GM23338 (cell line): ENCODE measurements around the gene EXOC6. TPM values are rescaled to one million over a fixed set of nuclear protein-coding genes. Genes with fewer than 3 reads are reported as not detected.

Experiments used
- ATAC-seq: fragments of 200-7000 bp; cut with Tn5 transposase; 3 replicates; pipeline ENCODE4 v1.9.1; 2020
- DNase-seq: peaks from one replicate; pipeline ENCODE4 v3.0.0-alpha.2; 2015; ENCODE audit warnings: low spot score
- H2AFZ ChIP-seq: fragments of 200-600 bp; sonication (generic); 2 replicates; pipeline ENCODE4 v1.8.0; 2016; ENCODE audit warnings: antibody characterized with exemption, mild to moderate bottlenecking, moderate library complexity
- H3F3A ChIP-seq: fragments of 200-600 bp; sonication (generic); replicated peaks from 2 replicates; pipeline ENCODE4 v1.8.0; 2017; ENCODE audit warnings: antibody characterized with exemption, mixed run types, low read depth
- H3K27ac ChIP-seq: fragments of 200-600 bp; sonication (generic); 2 replicates; pipeline ENCODE4 v1.6.1; 2016; ENCODE audit warnings: low read depth
- H3K27me3 ChIP-seq: fragments of 200-600 bp; sonication (generic); 2 replicates; pipeline ENCODE4 v1.8.0; 2016; ENCODE audit warnings: mild to moderate bottlenecking, mixed run types, moderate library complexity; ENCODE audit not compliant: insufficient read depth
- H3K36me3 ChIP-seq: fragments of 200-600 bp; sonication (generic); 2 replicates; pipeline ENCODE4 v1.8.0; 2016; ENCODE audit warnings: mild to moderate bottlenecking; ENCODE audit not compliant: insufficient read depth
- H3K4me1 ChIP-seq: fragments of 200-600 bp; sonication (generic); 2 replicates; pipeline ENCODE4 v1.8.0; 2016; ENCODE audit warnings: mild to moderate bottlenecking, moderate library complexity; ENCODE audit not compliant: insufficient read depth
- H3K4me2 ChIP-seq: fragments of 200-600 bp; sonication (generic); 2 replicates; pipeline ENCODE4 v1.7.1; 2017; ENCODE audit warnings: mixed run types
- H3K4me3 ChIP-seq: fragments of 200-600 bp; sonication (generic); 2 replicates; pipeline ENCODE4 v1.6.1; 2016; ENCODE audit warnings: mixed run types
- H3K79me2 ChIP-seq: fragments of 200-600 bp; sonication (generic); replicated peaks from 2 replicates; pipeline ENCODE4 v1.8.0; 2017; ENCODE audit warnings: mild to moderate bottlenecking; ENCODE audit not compliant: insufficient read depth
- H3K9me2 ChIP-seq: fragments of 200-600 bp; sonication (generic); 2 replicates; pipeline ENCODE4 v1.8.0; 2017; ENCODE audit not compliant: insufficient read depth
- H4K20me1 ChIP-seq: fragments of 200-600 bp; sonication (generic); replicated peaks from 2 replicates; pipeline ENCODE4 v1.8.0; 2017; ENCODE audit warnings: mild to moderate bottlenecking; ENCODE audit not compliant: insufficient read depth
- H3K27ac Mint-ChIP-seq: 2 replicates; pipeline ENCODE4 v1.8.0; 2020; ENCODE audit warnings: inconsistent platforms, mild to moderate bottlenecking, moderate library complexity, mixed read lengths
- H3K27me3 Mint-ChIP-seq: 3 replicates; pipeline ENCODE4 v1.8.0; 2022; ENCODE audit warnings: low read depth, mild to moderate bottlenecking, moderate library complexity, mixed read lengths, inconsistent platforms; ENCODE audit not compliant: insufficient read depth, poor library complexity
- H3K36me3 Mint-ChIP-seq: 3 replicates; pipeline ENCODE4 v1.8.0; 2021; ENCODE audit warnings: low read depth, mild to moderate bottlenecking, inconsistent platforms, moderate library complexity, mixed read lengths
- H3K4me1 Mint-ChIP-seq: 3 replicates; pipeline ENCODE4 v1.8.0; 2020; ENCODE audit warnings: mild to moderate bottlenecking, inconsistent platforms, mixed read lengths
- H3K4me3 Mint-ChIP-seq: 3 replicates; pipeline ENCODE4 v1.8.0; 2021; ENCODE audit warnings: moderate library complexity, mild to moderate bottlenecking, inconsistent platforms, mixed read lengths
- H3K9me3 Mint-ChIP-seq: 3 replicates; pipeline ENCODE4 v1.8.0; 2020; ENCODE audit warnings: moderate library complexity, mild to moderate bottlenecking, inconsistent platforms, mixed read lengths
- CREB1 ChIP-seq: fragments of 250-450 bp; sonication (Bioruptor Pico); IDR thresholded peaks from 2 replicates; pipeline ENCODE4 v1.5.0; 2020; ENCODE audit warnings: low read depth, mild to moderate bottlenecking, moderate library complexity
- EZH2phosphoT487 ChIP-seq: fragments of 200-600 bp; sonication (generic); IDR thresholded peaks from one replicate; pipeline ENCODE4 v1.8.1; 2018; ENCODE audit warnings: antibody characterized with exemption; ENCODE audit not compliant: unreplicated experiment
- JUNB ChIP-seq: IDR thresholded peaks from one replicate; pipeline ENCODE4 v1.6.1; 2016; ENCODE audit warnings: antibody characterized with exemption; ENCODE audit not compliant: unreplicated experiment
- STAT1 ChIP-seq: IDR thresholded peaks from one replicate; pipeline ENCODE4 v1.6.1; 2016; ENCODE audit warnings: antibody characterized with exemption; ENCODE audit not compliant: unreplicated experiment
- ZNF114 ChIP-seq: fragments of 250-450 bp; sonication (Bioruptor Pico); IDR thresholded peaks from 2 replicates; pipeline ENCODE4 v1.5.0; 2020; ENCODE audit warnings: mild to moderate bottlenecking, moderate library complexity
- polyA plus RNA-seq: library from polyadenylated mRNA; unstranded; fragments of >200 nt; fragmentation: Nextera tagmentation; extraction: Ambion mirVana; gene quantifications from 2 replicates; pipeline ENCODE4 v1.2.1, GENCODE V29; 2016
- total RNA-seq: library from RNA; depleted of rRNA; stranded (reverse); fragments of >200 nt; shearing (Covaris generic); gene quantifications from 2 replicates; pipeline ENCODE4 v1.2.3, GENCODE V29; 2014
- TF ChIP-seq, protein P1 (sequence below): IDR thresholded peaks from one replicate; pipeline ENCODE4 v1.6.1; 2018; ENCODE audit warnings: antibody characterized with exemption; ENCODE audit not compliant: unreplicated experiment
- TF ChIP-seq, protein P2 (sequence below), 2 experiments: fragments of 200-600 bp in 1 of 2; sonication (generic) in 1 of 2; conservative IDR thresholded peaks; 2 replicates each; pipeline versions ENCODE4 v1.5.1 to v1.6.1; 2016 to 2017; ENCODE audit warnings: antibody characterized with exemption in 2 of 2, low read depth in 2 of 2, mild to moderate bottlenecking in 2 of 2, moderate library complexity in 1 of 2
- TF ChIP-seq, protein P3 (sequence below): fragments of 250-450 bp; sonication (Bioruptor Pico); IDR thresholded peaks from 2 replicates; pipeline ENCODE4 v1.5.0; 2020; ENCODE audit warnings: mild to moderate bottlenecking, moderate library complexity

The EXOC6 gene
- total and polyA plus RNA-seq, 2 experiments from 2014 or later: 5.0 to 6.0 TPM

DNA sequence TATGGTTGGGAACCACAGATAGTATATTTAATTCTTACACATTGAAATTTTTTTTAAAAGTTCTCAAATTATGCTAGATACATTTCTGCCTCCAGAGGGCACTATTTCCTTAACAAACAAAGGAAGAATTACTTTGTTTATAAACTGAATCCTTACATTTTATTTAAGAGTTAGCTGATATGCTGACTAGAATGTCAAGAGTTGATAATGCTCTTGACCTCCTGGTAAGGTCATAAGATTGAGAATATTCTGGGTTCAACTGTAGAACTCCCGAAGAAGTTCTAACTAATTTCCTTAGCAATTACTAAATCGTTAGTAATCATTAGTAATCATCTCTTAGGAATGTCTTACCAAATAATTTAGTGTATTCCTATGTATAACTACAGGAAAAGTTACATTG, 117.0 kb downstream of the EXOC6 start:
- ATAC-seq (no peak), DNase-seq (peak; percentile 85)
- Mint-ChIP-seq H3K4me3 (no peak overlapping the region), H3K36me3 (no peaks in the 10 kb centered on the region), H3K27ac (no peak overlapping the region), H3K4me1 (peaks cover 3% of the 10 kb centered on the region; the same call in 2 of the 3 replicates), H3K9me3 (no peaks in the 10 kb centered on the region), H3K27me3 (no peaks in the 10 kb centered on the region)
- H3K9me2 ChIP-seq: no peaks in the 10 kb centered on the region
- no peaks in the 10 kb centered on the region for H4K20me1 ChIP-seq
- H3K4me2 ChIP-seq: no peak overlapping the region
- H3K4me3 ChIP-seq: no peak overlapping the region
- TF ChIP-seq STAT1: no peak
- TF ChIP-seq, protein P1, sequence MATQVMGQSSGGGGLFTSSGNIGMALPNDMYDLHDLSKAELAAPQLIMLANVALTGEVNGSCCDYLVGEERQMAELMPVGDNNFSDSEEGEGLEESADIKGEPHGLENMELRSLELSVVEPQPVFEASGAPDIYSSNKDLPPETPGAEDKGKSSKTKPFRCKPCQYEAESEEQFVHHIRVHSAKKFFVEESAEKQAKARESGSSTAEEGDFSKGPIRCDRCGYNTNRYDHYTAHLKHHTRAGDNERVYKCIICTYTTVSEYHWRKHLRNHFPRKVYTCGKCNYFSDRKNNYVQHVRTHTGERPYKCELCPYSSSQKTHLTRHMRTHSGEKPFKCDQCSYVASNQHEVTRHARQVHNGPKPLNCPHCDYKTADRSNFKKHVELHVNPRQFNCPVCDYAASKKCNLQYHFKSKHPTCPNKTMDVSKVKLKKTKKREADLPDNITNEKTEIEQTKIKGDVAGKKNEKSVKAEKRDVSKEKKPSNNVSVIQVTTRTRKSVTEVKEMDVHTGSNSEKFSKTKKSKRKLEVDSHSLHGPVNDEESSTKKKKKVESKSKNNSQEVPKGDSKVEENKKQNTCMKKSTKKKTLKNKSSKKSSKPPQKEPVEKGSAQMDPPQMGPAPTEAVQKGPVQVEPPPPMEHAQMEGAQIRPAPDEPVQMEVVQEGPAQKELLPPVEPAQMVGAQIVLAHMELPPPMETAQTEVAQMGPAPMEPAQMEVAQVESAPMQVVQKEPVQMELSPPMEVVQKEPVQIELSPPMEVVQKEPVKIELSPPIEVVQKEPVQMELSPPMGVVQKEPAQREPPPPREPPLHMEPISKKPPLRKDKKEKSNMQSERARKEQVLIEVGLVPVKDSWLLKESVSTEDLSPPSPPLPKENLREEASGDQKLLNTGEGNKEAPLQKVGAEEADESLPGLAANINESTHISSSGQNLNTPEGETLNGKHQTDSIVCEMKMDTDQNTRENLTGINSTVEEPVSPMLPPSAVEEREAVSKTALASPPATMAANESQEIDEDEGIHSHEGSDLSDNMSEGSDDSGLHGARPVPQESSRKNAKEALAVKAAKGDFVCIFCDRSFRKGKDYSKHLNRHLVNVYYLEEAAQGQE: no peak
- TF ChIP-seq JUNB: no peak
- no peak for TF ChIP-seq CREB1
- TF ChIP-seq, protein P2, sequence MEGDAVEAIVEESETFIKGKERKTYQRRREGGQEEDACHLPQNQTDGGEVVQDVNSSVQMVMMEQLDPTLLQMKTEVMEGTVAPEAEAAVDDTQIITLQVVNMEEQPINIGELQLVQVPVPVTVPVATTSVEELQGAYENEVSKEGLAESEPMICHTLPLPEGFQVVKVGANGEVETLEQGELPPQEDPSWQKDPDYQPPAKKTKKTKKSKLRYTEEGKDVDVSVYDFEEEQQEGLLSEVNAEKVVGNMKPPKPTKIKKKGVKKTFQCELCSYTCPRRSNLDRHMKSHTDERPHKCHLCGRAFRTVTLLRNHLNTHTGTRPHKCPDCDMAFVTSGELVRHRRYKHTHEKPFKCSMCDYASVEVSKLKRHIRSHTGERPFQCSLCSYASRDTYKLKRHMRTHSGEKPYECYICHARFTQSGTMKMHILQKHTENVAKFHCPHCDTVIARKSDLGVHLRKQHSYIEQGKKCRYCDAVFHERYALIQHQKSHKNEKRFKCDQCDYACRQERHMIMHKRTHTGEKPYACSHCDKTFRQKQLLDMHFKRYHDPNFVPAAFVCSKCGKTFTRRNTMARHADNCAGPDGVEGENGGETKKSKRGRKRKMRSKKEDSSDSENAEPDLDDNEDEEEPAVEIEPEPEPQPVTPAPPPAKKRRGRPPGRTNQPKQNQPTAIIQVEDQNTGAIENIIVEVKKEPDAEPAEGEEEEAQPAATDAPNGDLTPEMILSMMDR (conservative IDR thresholded peaks at IDR 0.05; ENCODE audit: low read depth in 2 of 2): peak in 1 of 2 experiments; percentile 88; a peak in 3 of 4 replicates
- TF ChIP-seq, protein P3, sequence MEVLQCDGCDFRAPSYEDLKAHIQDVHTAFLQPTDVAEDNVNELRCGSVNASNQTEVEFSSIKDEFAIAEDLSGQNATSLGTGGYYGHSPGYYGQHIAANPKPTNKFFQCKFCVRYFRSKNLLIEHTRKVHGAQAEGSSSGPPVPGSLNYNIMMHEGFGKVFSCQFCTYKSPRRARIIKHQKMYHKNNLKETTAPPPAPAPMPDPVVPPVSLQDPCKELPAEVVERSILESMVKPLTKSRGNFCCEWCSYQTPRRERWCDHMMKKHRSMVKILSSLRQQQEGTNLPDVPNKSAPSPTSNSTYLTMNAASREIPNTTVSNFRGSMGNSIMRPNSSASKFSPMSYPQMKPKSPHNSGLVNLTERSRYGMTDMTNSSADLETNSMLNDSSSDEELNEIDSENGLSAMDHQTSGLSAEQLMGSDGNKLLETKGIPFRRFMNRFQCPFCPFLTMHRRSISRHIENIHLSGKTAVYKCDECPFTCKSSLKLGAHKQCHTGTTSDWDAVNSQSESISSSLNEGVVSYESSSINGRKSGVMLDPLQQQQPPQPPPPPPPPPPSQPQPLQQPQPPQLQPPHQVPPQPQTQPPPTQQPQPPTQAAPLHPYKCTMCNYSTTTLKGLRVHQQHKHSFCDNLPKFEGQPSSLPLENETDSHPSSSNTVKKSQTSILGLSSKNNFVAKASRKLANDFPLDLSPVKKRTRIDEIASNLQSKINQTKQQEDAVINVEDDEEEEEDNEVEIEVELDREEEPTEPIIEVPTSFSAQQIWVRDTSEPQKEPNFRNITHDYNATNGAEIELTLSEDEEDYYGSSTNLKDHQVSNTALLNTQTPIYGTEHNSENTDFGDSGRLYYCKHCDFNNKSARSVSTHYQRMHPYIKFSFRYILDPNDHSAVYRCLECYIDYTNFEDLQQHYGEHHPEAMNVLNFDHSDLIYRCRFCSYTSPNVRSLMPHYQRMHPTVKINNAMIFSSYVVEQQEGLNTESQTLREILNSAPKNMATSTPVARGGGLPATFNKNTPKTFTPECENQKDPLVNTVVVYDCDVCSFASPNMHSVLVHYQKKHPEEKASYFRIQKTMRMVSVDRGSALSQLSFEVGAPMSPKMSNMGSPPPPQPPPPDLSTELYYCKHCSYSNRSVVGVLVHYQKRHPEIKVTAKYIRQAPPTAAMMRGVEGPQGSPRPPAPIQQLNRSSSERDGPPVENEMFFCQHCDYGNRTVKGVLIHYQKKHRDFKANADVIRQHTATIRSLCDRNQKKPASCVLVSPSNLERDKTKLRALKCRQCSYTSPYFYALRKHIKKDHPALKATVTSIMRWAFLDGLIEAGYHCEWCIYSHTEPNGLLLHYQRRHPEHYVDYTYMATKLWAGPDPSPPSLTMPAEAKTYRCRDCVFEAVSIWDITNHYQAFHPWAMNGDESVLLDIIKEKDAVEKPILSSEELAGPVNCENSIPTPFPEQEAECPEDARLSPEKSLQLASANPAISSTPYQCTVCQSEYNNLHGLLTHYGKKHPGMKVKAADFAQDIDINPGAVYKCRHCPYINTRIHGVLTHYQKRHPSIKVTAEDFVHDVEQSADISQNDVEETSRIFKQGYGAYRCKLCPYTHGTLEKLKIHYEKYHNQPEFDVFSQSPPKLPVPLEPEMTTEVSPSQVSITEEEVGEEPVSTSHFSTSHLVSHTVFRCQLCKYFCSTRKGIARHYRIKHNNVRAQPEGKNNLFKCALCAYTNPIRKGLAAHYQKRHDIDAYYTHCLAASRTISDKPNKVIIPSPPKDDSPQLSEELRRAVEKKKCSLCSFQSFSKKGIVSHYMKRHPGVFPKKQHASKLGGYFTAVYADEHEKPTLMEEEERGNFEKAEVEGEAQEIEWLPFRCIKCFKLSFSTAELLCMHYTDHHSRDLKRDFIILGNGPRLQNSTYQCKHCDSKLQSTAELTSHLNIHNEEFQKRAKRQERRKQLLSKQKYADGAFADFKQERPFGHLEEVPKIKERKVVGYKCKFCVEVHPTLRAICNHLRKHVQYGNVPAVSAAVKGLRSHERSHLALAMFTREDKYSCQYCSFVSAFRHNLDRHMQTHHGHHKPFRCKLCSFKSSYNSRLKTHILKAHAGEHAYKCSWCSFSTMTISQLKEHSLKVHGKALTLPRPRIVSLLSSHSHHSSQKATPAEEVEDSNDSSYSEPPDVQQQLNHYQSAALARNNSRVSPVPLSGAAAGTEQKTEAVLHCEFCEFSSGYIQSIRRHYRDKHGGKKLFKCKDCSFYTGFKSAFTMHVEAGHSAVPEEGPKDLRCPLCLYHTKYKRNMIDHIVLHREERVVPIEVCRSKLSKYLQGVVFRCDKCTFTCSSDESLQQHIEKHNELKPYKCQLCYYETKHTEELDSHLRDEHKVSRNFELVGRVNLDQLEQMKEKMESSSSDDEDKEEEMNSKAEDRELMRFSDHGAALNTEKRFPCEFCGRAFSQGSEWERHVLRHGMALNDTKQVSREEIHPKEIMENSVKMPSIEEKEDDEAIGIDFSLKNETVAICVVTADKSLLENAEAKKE: no peak
- no peak for TF ChIP-seq EZH2phosphoT487
- TF ChIP-seq ZNF114 (CRISPR knock-in tag): no peak
- no peaks in the 10 kb centered on the region for H3K36me3 ChIP-seq
- no peaks in the 10 kb centered on the region for H3K27me3 ChIP-seq
- no peaks in the 10 kb centered on the region for H3K4me1 ChIP-seq
- no peak overlapping the region for H3K27ac ChIP-seq
- H3K79me2 ChIP-seq: no peaks in the 10 kb centered on the region
- no peaks in the 10 kb centered on the region for H3F3A ChIP-seq
- H2AFZ ChIP-seq: no peak overlapping the region
